Liver (tissue), 9 donors: ENCODE measurements around the gene HTR5A. TPM values are rescaled to one million over a fixed set of nuclear protein-coding genes. Genes with fewer than 3 reads are reported as not detected.

ENCODE experiments used
- DNase-seq: peaks from one replicate; pipeline ENCODE4 v3.0.0-alpha.2; 2017; ENCODE audit warnings: low spot score
- H3K27ac ChIP-seq, 2 donors: one replicate each; pipeline ENCODE4 v1.7.0; 2013; ENCODE audit warnings: inconsistent platforms in 2 of 2, low read length in 2 of 2, control low read depth in 1 of 2, low read depth in 1 of 2, mild to moderate bottlenecking in 1 of 2
- H3K27me3 ChIP-seq, 4 donors: one replicate each; pipeline versions ENCODE4 v1.6.1 to v1.7.0; 2013; ENCODE audit warnings: low read length in 3 of 4, inconsistent platforms in 1 of 4, mild to moderate bottlenecking in 1 of 4, moderate library complexity in 1 of 4; ENCODE audit not compliant: control insufficient read depth in 4 of 4, insufficient read depth in 4 of 4
- H3K36me3 ChIP-seq, 4 donors: one replicate each; pipeline versions ENCODE4 v1.6.1 to v1.7.0; 2013; ENCODE audit warnings: low read length in 3 of 4, mild to moderate bottlenecking in 3 of 4, low read depth in 1 of 4, moderate library complexity in 1 of 4; ENCODE audit not compliant: control insufficient read depth in 4 of 4, insufficient read depth in 3 of 4
- H3K4me1 ChIP-seq, 4 donors: one replicate each; pipeline versions ENCODE4 v1.6.1 to v1.7.0; 2013; ENCODE audit warnings: low read length in 3 of 4, mild to moderate bottlenecking in 3 of 4, moderate library complexity in 1 of 4; ENCODE audit not compliant: control insufficient read depth in 4 of 4, insufficient read depth in 4 of 4
- H3K4me3 ChIP-seq, 3 donors: one replicate each; pipeline versions ENCODE4 v1.6.1 to v1.7.0; 2013; ENCODE audit warnings: low read length in 3 of 3, control low read depth in 1 of 3, low read depth in 1 of 3, mild to moderate bottlenecking in 1 of 3
- H3K9ac ChIP-seq, 2 donors: one replicate each; pipeline ENCODE4 v1.7.0; 2013; ENCODE audit warnings: low read length in 2 of 2, mild to moderate bottlenecking in 2 of 2, moderate library complexity in 2 of 2, control low read depth in 1 of 2, low read depth in 1 of 2
- H3K9me3 ChIP-seq, 4 donors: one replicate each; pipeline versions ENCODE4 v1.6.1 to v1.7.0; 2013; ENCODE audit warnings: low read length in 3 of 4; ENCODE audit not compliant: control insufficient read depth in 4 of 4
- EGR1 ChIP-seq, 2 donors: IDR thresholded peaks; 2 replicates each; pipeline ENCODE4 v1.6.1; 2016 to 2018; ENCODE audit warnings: antibody characterized with exemption in 2 of 2, low read depth in 2 of 2
- GABPA ChIP-seq, 2 donors: IDR thresholded peaks in 1 of 2; conservative IDR thresholded peaks in 1 of 2; 2 replicates each; pipeline ENCODE4 v1.6.1; 2016; ENCODE audit warnings: antibody characterized with exemption in 2 of 2, mild to moderate bottlenecking in 1 of 2, moderate library complexity in 1 of 2
- HNF4A ChIP-seq, 2 donors: conservative IDR thresholded peaks; 2 replicates each; pipeline ENCODE4 v1.6.1; 2016; ENCODE audit warnings: antibody characterized with exemption in 2 of 2, mild to moderate bottlenecking in 2 of 2
- HNF4G ChIP-seq: IDR thresholded peaks from 2 replicates; pipeline ENCODE4 v1.6.1; 2016; ENCODE audit warnings: antibody characterized with exemption
- JUND ChIP-seq, 2 donors: IDR thresholded peaks; 2 replicates each; pipeline ENCODE4 v1.6.1; 2016; ENCODE audit warnings: antibody characterized with exemption in 2 of 2
- NR2F2 ChIP-seq: IDR thresholded peaks from 2 replicates; pipeline ENCODE4 v1.6.1; 2016; ENCODE audit warnings: antibody characterized with exemption
- RAD21 ChIP-seq, 2 donors: IDR thresholded peaks; 2 replicates each; pipeline ENCODE4 v1.6.1; 2016; ENCODE audit warnings: antibody characterized with exemption in 2 of 2, mild to moderate bottlenecking in 2 of 2
- RXRA ChIP-seq, 2 donors: IDR thresholded peaks; 2 replicates each; pipeline ENCODE4 v1.6.1; 2017 to 2018; ENCODE audit warnings: antibody characterized with exemption in 2 of 2, mild to moderate bottlenecking in 1 of 2
- SP1 ChIP-seq: IDR thresholded peaks from 2 replicates; pipeline ENCODE4 v1.6.1; 2018; ENCODE audit warnings: antibody characterized with exemption, mild to moderate bottlenecking
- TAF1 ChIP-seq: conservative IDR thresholded peaks from 2 replicates; pipeline ENCODE4 v1.6.1; 2016; ENCODE audit warnings: antibody characterized with exemption, mild to moderate bottlenecking
- YY1 ChIP-seq: IDR thresholded peaks from 2 replicates; pipeline ENCODE4 v1.6.1; 2016; ENCODE audit warnings: antibody characterized with exemption, mild to moderate bottlenecking
- WGBS: extraction: QIAGEN DNeasy Blood & Tissue Kit; methylation state at CpG from one replicate; pipeline ENCODE4 v1.1.7; 2013; 5-methylcytosine and 5-hydroxymethylcytosine counted together
- polyA plus RNA-seq, 2 donors: library from polyadenylated mRNA; stranded (reverse) in 1 of 2; unstranded in 1 of 2; fragments of 200-250 nt in 1 of 2; fragments of >200 nt in 1 of 2; fragmentation: Nextera tagmentation in 1 of 2; extraction: Ambion mirVana in 1 of 2; gene quantifications; one replicate each; pipeline versions ENCODE4 v1.2.1 to v1.2.3, GENCODE V29; 2013 to 2015
- total RNA-seq, 2 donors: library from RNA; depleted of rRNA; stranded (reverse); fragments of >200 nt; gene quantifications; one replicate each; pipeline ENCODE4 v1.2.3, GENCODE V29; 2014
- TF ChIP-seq, protein P1 (sequence below): IDR thresholded peaks from 2 replicates; pipeline ENCODE4 v1.6.1; 2016; ENCODE audit warnings: antibody characterized with exemption
- TF ChIP-seq, protein P2 (sequence below): IDR thresholded peaks from 2 replicates; pipeline ENCODE4 v1.6.1; 2016; ENCODE audit warnings: antibody characterized with exemption, mild to moderate bottlenecking
- TF ChIP-seq, protein P3 (sequence below): IDR thresholded peaks from 2 replicates; pipeline ENCODE4 v1.6.1; 2016; ENCODE audit warnings: antibody characterized with exemption
- TF ChIP-seq, protein P4 (sequence below): fragments of 150-350 bp; IDR thresholded peaks from 2 replicates; pipeline ENCODE4 v1.5.1; 2017; ENCODE audit warnings: improper control_type of control experiment, low read depth, low read length; ENCODE audit not compliant: missing input control
- TF ChIP-seq, protein P5 (sequence below): IDR thresholded peaks from 2 replicates; pipeline ENCODE4 v1.6.1; 2016; ENCODE audit warnings: antibody characterized with exemption
- donor health status: healthy.
- donor health status: healthy.
- donor health status: healthy.
- donor health status: healthy.
- donor health status: healthy.

HTR5A gene
- total and polyA plus RNA-seq, 4 donors: not detected

DNA sequence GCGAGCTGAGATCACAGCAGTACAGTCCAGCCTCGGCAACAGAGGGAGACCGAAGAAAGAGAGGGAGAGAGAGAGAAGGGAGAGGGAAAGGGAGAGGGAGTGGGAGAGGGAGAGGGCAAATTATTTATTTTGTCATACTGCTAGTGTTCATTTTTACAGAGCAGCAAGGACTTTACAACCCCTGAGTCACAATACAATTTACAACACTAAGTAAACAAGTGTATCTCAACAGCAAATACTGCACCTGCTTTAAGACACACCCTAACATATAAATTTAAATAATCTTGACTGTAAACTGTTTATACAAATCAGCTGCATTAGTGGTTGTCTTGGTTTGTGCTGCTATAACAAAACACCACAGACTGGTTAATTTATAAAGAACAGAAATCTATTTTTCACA is 27.2 kb downstream of the HTR5A start:
- no peaks in the 10 kb centered on the region for H3K36me3 ChIP-seq
- no peak overlapping the region for H3K27ac ChIP-seq
- no peak overlapping the region for H3K9ac ChIP-seq
- H3K27me3 ChIP-seq: peaks cover 0 to 9% (median 0%) of the 10 kb centered on the region in 4 donors
- no peak for TF ChIP-seq NR2F2
- no peaks in the 10 kb centered on the region for H3K9me3 ChIP-seq
- H3K4me3 ChIP-seq: no peak overlapping the region
- 81% methylated on average over 3 of the region's 3 CpGs for WGBS
- H3K4me1 ChIP-seq: no peaks in the 10 kb centered on the region
- DNase-seq: no peak

DNA sequence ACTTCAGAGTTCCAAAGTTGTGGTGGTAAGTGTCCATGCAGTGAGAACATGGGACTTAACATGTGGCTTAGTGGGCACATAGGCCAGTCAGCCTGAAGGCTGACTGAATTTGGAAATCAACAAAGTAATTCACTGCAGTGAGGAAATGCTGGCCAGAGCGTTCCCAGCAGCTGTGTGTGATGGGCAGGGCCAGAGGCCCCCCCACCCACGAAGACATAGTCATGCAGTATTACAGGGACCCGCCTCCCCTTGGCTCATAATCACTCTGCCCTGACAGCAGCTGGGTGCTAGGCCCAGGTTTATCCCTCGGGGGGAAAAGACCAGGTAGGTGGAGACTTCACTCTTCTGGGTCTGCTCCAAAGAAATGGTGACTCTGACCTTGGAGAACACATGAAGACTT is 33.7 kb downstream of the HTR5A start:
- WGBS: 49% methylated on average over 4 of the region's 4 CpGs
- peaks cover 0 to 6% (median 2%) of the 10 kb centered on the region in 4 donors for H3K27me3 ChIP-seq
- H3K36me3 ChIP-seq: no peaks in the 10 kb centered on the region
- no peaks in the 10 kb centered on the region for H3K4me1 ChIP-seq
- DNase-seq: no peak
- TF ChIP-seq HNF4A (conservative IDR thresholded peaks at IDR 0.05) (no peak), RXRA (IDR thresholded peaks at IDR 0.05) (no peak), RAD21 (IDR thresholded peaks at IDR 0.05) (no peak), SP1 (no peak), YY1 (no peak), TAF1 (no peak)
- TF ChIP-seq, protein P1, sequence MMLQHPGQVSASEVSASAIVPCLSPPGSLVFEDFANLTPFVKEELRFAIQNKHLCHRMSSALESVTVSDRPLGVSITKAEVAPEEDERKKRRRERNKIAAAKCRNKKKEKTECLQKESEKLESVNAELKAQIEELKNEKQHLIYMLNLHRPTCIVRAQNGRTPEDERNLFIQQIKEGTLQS: no peak
- TF ChIP-seq, protein P2, sequence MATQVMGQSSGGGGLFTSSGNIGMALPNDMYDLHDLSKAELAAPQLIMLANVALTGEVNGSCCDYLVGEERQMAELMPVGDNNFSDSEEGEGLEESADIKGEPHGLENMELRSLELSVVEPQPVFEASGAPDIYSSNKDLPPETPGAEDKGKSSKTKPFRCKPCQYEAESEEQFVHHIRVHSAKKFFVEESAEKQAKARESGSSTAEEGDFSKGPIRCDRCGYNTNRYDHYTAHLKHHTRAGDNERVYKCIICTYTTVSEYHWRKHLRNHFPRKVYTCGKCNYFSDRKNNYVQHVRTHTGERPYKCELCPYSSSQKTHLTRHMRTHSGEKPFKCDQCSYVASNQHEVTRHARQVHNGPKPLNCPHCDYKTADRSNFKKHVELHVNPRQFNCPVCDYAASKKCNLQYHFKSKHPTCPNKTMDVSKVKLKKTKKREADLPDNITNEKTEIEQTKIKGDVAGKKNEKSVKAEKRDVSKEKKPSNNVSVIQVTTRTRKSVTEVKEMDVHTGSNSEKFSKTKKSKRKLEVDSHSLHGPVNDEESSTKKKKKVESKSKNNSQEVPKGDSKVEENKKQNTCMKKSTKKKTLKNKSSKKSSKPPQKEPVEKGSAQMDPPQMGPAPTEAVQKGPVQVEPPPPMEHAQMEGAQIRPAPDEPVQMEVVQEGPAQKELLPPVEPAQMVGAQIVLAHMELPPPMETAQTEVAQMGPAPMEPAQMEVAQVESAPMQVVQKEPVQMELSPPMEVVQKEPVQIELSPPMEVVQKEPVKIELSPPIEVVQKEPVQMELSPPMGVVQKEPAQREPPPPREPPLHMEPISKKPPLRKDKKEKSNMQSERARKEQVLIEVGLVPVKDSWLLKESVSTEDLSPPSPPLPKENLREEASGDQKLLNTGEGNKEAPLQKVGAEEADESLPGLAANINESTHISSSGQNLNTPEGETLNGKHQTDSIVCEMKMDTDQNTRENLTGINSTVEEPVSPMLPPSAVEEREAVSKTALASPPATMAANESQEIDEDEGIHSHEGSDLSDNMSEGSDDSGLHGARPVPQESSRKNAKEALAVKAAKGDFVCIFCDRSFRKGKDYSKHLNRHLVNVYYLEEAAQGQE: no peak
- H3K9ac ChIP-seq: no peak overlapping the region
- no peaks in the 10 kb centered on the region for H3K9me3 ChIP-seq
- no peak overlapping the region for H3K27ac ChIP-seq
- H3K4me3 ChIP-seq: no peak overlapping the region

DNA sequence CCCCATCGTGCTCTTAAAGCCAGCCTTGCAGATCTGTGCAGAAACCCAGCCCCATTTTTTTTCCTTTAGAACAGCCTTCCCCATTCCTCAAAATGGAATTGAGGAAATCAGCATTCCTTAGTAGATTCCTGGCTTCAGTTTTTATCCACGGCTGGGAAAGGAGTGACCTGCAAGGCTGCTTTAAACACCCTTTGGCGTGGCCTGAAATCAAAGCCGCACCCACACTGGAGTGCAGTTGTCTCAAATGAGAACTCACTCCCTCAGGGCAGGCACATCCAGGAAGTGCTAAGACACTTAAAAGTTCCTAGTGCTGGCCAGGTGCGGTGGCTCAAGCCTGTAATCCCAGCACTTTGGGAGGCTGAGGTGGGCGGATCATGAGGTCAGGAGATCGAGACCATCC is 34.8 kb downstream of the HTR5A start:
- Histone ChIP-seq H3K27ac (no peak overlapping the region), H3K4me1 (no peaks in the 10 kb centered on the region), H3K9me3 (no peaks in the 10 kb centered on the region), H3K36me3 (no peaks in the 10 kb centered on the region), H3K9ac (no peak overlapping the region), H3K4me3 (no peak overlapping the region), H3K27me3 (peaks cover 0 to 9% (median 3%) of the 10 kb centered on the region in 4 donors)
- no peak for DNase-seq
- WGBS: 70% methylated on average over 7 of the region's 7 CpGs
- TF ChIP-seq EGR1 (IDR thresholded peaks at IDR 0.05; ENCODE audit: low read depth in 2 of 2) (no peak), HNF4G (no peak), YY1 (no peak), RXRA (IDR thresholded peaks at IDR 0.05) (no peak), JUND (IDR thresholded peaks at IDR 0.05) (no peak), GABPA (IDR thresholded peaks at IDR 0.05 in 1 of 2, conservative IDR thresholded peaks at IDR 0.05 in 1 of 2) (no peak), TAF1 (no peak), NR2F2 (no peak), HNF4A (conservative IDR thresholded peaks at IDR 0.05) (no peak), RAD21 (IDR thresholded peaks at IDR 0.05) (no peak)
- TF ChIP-seq, protein P3, sequence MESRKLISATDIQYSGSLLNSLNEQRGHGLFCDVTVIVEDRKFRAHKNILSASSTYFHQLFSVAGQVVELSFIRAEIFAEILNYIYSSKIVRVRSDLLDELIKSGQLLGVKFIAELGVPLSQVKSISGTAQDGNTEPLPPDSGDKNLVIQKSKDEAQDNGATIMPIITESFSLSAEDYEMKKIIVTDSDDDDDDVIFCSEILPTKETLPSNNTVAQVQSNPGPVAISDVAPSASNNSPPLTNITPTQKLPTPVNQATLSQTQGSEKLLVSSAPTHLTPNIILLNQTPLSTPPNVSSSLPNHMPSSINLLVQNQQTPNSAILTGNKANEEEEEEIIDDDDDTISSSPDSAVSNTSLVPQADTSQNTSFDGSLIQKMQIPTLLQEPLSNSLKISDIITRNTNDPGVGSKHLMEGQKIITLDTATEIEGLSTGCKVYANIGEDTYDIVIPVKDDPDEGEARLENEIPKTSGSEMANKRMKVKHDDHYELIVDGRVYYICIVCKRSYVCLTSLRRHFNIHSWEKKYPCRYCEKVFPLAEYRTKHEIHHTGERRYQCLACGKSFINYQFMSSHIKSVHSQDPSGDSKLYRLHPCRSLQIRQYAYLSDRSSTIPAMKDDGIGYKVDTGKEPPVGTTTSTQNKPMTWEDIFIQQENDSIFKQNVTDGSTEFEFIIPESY: no peak
- TF ChIP-seq, protein P4, sequence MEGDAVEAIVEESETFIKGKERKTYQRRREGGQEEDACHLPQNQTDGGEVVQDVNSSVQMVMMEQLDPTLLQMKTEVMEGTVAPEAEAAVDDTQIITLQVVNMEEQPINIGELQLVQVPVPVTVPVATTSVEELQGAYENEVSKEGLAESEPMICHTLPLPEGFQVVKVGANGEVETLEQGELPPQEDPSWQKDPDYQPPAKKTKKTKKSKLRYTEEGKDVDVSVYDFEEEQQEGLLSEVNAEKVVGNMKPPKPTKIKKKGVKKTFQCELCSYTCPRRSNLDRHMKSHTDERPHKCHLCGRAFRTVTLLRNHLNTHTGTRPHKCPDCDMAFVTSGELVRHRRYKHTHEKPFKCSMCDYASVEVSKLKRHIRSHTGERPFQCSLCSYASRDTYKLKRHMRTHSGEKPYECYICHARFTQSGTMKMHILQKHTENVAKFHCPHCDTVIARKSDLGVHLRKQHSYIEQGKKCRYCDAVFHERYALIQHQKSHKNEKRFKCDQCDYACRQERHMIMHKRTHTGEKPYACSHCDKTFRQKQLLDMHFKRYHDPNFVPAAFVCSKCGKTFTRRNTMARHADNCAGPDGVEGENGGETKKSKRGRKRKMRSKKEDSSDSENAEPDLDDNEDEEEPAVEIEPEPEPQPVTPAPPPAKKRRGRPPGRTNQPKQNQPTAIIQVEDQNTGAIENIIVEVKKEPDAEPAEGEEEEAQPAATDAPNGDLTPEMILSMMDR: no peak
- TF ChIP-seq, protein P2: no peak
- TF ChIP-seq, protein P1: no peak
- TF ChIP-seq, protein P5, sequence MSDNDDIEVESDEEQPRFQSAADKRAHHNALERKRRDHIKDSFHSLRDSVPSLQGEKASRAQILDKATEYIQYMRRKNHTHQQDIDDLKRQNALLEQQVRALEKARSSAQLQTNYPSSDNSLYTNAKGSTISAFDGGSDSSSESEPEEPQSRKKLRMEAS: no peak
